GM12892 (cell line): ENCODE results near the gene TSPEAR.

ENCODE experiments used
- POLR2A ChIP-seq: IDR thresholded peaks from 2 replicates; pipeline ENCODE4 v1.6.1; 2011; ENCODE audit warnings: low read depth, low read length, control low read depth
- POLR2AphosphoS5 ChIP-seq: IDR thresholded peaks from 2 replicates; pipeline ENCODE4 v1.6.1; 2011; ENCODE audit warnings: low read depth, low read length, control low read depth
- TAF1 ChIP-seq: IDR thresholded peaks from 2 replicates; pipeline ENCODE4 v1.6.1; 2011; ENCODE audit warnings: low read depth, mild to moderate bottlenecking, control low read depth, low read length, borderline replicate concordance

- TF ChIP-seq POLR2A (no peak), POLR2AphosphoS5 (no peak), TAF1 (no peak)
These were observed 95.9 kb downstream of the TSPEAR start for GRCh38 chr21:44615466-44615865.
